Panc1 (cell line): ENCODE results near the gene LYRM1. TPM values are rescaled to one million over a fixed set of nuclear protein-coding genes. Genes with fewer than 3 reads are reported as not detected.
"Not testable (repeated sequence)": the region's sequence is repeated elsewhere in the genome, so short reads cannot be mapped to it uniquely, and the experiment has no call there.

Experiments used
- ATAC-seq: fragments of 200-7000 bp; cut with Tn5 transposase; 2 replicates; pipeline ENCODE4 v1.9.1; 2020; ENCODE audit warnings: mild to moderate bottlenecking, moderate library complexity
- BruUV-seq: library from RNA; stranded (reverse); fragments of 400-500 nt; replicated peaks from 2 replicates; lab custom pipeline; 2021; lab: Mats Ljungman, UMichigan
- CTCF ChIA-PET: fragments of 300-600 bp; sonication (Branson Sonifier 250); formaldehyde crosslinking; loops from one replicate; lab custom pipeline; 2022; ENCODE audit warnings: antibody characterized with exemption; lab: Charles Lee
- POLR2A ChIA-PET: fragments of 300-600 bp; sonication (Branson Sonifier 250); formaldehyde crosslinking; loops from one replicate; lab custom pipeline; 2022; ENCODE audit warnings: antibody characterized with exemption; lab: Charles Lee
- DNase-seq: peaks from one replicate; pipeline ENCODE4 v3.0.0-alpha.2; 2010; ENCODE audit warnings: low read depth, low spot score
- H3K27ac ChIP-seq: 2 replicates; pipeline ENCODE4 v1.5.1; 2011; ENCODE audit warnings: mild to moderate bottlenecking, low read length, inconsistent platforms
- H3K27me3 ChIP-seq: fragments of 200-500 bp; sonication (Bioruptor generic); 2 replicates; pipeline ENCODE4 v1.6.0; 2014; ENCODE audit warnings: low read length, inconsistent platforms; ENCODE audit not compliant: control insufficient read depth, insufficient read depth
- H3K36me3 ChIP-seq: fragments of 200-500 bp; sonication (Bioruptor generic); 2 replicates; pipeline ENCODE4 v1.5.1; 2014; ENCODE audit warnings: inconsistent platforms, mild to moderate bottlenecking, low read length, moderate library complexity; ENCODE audit not compliant: control insufficient read depth, insufficient read depth
- H3K4me1 ChIP-seq: 2 replicates; pipeline ENCODE4 v1.5.1; 2011; ENCODE audit warnings: inconsistent platforms, mild to moderate bottlenecking, low read length, moderate library complexity; ENCODE audit not compliant: control insufficient read depth, insufficient read depth
- H3K4me3 ChIP-seq, 2 experiments: 2 replicates each; pipeline ENCODE4 v1.5.1; 2011 to 2012; ENCODE audit warnings: low read depth in 2 of 2, low read length in 2 of 2, mild to moderate bottlenecking in 2 of 2, inconsistent platforms in 1 of 2, moderate library complexity in 1 of 2
- H3K9me3 ChIP-seq: fragments of 200-500 bp; sonication (Bioruptor generic); 2 replicates; pipeline ENCODE4 v1.5.1; 2014; ENCODE audit warnings: low read depth, mild to moderate bottlenecking, inconsistent platforms, low read length, moderate library complexity; ENCODE audit not compliant: control insufficient read depth, insufficient read depth
- POLR2AphosphoS5 ChIP-seq: IDR thresholded peaks from 2 replicates; pipeline ENCODE4 v1.6.1; 2012; ENCODE audit warnings: mild to moderate bottlenecking, low read depth, low read length, moderate library complexity
- SIN3A ChIP-seq: IDR thresholded peaks from 2 replicates; pipeline ENCODE4 v1.6.1; 2012; ENCODE audit warnings: low read depth, mild to moderate bottlenecking, low read length, moderate library complexity, borderline replicate concordance; ENCODE audit not compliant: insufficient read depth
- TCF7L2 ChIP-seq: IDR thresholded peaks from 2 replicates; pipeline ENCODE4 v1.6.1; 2011; ENCODE audit warnings: mild to moderate bottlenecking, low read depth, low read length, inconsistent platforms
- in situ Hi-C: cut with HindIII; loops from 2 replicates; pipeline ENCODE4 v1.10.0; 2016; ENCODE audit warnings: low sequenced_read_pairs, low pct_unique_long_range_greater_than_20kb
- intact Hi-C: fragments of 100-400 bp; cut with micrococcal nuclease; formaldehyde crosslinking; loops from one replicate; pipeline ENCODE4 v1.10.0; 2022; ENCODE audit not compliant: unreplicated experiment
- total RNA-seq: library from RNA; stranded (reverse); gene quantifications from one replicate; pipeline ENCODE4 v1.2.1, GENCODE V29; 2021; ENCODE audit not compliant: unreplicated experiment
- TF ChIP-seq, protein P1 (sequence below), 2 experiments: IDR thresholded peaks; 2 replicates each; pipeline ENCODE4 v1.6.1; 2011 to 2012; ENCODE audit warnings: low read depth in 2 of 2, control low read depth in 1 of 2, low read length in 1 of 2, mild to moderate bottlenecking in 1 of 2, moderate library complexity in 1 of 2; ENCODE audit not compliant: insufficient read depth in 1 of 2
- TF ChIP-seq, protein P2 (sequence below): fragments of 450-650 bp; IDR thresholded peaks from 2 replicates; pipeline ENCODE4 v1.5.1; 2017; ENCODE audit warnings: mild to moderate bottlenecking

LYRM1 gene
- total RNA-seq, 1 experiment from 2014 or later, result 30.7 TPM

DNA sequence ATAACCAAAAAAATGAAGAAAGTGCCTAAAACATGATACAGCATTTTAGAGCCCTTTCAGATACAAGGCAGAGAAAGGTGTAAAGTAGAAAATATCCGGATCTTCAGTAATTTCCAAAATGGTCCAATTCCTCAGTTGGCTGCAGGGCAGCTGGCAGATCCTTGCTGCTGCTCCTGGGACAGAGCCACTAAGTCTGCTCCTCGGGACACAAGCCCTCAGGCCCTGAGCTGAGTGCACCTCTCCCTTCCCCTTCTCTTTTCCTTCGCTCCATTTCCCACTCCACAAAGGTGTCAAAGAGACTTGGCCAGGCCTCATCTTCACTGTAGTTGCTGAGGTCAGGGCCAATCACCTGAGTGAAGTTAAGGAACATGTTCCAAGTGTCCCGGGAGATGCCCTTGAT, 40.9 kb upstream of the LYRM1 start:
- no peaks in the 10 kb centered on the region for H3K9me3 ChIP-seq
- no peaks in the 10 kb centered on the region for H3K36me3 ChIP-seq
- in situ Hi-C loops (no loop called here), intact Hi-C loops (no loop called here)
- H3K27me3 ChIP-seq, result no peaks in the 10 kb centered on the region
- TF ChIP-seq, protein P1, sequence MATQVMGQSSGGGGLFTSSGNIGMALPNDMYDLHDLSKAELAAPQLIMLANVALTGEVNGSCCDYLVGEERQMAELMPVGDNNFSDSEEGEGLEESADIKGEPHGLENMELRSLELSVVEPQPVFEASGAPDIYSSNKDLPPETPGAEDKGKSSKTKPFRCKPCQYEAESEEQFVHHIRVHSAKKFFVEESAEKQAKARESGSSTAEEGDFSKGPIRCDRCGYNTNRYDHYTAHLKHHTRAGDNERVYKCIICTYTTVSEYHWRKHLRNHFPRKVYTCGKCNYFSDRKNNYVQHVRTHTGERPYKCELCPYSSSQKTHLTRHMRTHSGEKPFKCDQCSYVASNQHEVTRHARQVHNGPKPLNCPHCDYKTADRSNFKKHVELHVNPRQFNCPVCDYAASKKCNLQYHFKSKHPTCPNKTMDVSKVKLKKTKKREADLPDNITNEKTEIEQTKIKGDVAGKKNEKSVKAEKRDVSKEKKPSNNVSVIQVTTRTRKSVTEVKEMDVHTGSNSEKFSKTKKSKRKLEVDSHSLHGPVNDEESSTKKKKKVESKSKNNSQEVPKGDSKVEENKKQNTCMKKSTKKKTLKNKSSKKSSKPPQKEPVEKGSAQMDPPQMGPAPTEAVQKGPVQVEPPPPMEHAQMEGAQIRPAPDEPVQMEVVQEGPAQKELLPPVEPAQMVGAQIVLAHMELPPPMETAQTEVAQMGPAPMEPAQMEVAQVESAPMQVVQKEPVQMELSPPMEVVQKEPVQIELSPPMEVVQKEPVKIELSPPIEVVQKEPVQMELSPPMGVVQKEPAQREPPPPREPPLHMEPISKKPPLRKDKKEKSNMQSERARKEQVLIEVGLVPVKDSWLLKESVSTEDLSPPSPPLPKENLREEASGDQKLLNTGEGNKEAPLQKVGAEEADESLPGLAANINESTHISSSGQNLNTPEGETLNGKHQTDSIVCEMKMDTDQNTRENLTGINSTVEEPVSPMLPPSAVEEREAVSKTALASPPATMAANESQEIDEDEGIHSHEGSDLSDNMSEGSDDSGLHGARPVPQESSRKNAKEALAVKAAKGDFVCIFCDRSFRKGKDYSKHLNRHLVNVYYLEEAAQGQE (IDR thresholded peaks at IDR 0.05; ENCODE audit: insufficient read depth in 1 of 2, low read depth in 2 of 2, low read length in 1 of 2), result no peak
- TF ChIP-seq SIN3A (no peak), POLR2AphosphoS5 (no peak), TCF7L2 (no peak)
- TF ChIP-seq, protein P2, sequence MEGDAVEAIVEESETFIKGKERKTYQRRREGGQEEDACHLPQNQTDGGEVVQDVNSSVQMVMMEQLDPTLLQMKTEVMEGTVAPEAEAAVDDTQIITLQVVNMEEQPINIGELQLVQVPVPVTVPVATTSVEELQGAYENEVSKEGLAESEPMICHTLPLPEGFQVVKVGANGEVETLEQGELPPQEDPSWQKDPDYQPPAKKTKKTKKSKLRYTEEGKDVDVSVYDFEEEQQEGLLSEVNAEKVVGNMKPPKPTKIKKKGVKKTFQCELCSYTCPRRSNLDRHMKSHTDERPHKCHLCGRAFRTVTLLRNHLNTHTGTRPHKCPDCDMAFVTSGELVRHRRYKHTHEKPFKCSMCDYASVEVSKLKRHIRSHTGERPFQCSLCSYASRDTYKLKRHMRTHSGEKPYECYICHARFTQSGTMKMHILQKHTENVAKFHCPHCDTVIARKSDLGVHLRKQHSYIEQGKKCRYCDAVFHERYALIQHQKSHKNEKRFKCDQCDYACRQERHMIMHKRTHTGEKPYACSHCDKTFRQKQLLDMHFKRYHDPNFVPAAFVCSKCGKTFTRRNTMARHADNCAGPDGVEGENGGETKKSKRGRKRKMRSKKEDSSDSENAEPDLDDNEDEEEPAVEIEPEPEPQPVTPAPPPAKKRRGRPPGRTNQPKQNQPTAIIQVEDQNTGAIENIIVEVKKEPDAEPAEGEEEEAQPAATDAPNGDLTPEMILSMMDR, result no peak
- CTCF ChIA-PET, result no interaction called here
- H3K27ac ChIP-seq, result no peak overlapping the region
- DNase-seq, result no peak
- H3K4me3 ChIP-seq, result no peak overlapping the region
- H3K4me1 ChIP-seq, result no peaks in the 10 kb centered on the region
- POLR2A ChIA-PET, result no interaction called here
- BruUV-seq, result no TSS peak
- no peak for ATAC-seq

DNA sequence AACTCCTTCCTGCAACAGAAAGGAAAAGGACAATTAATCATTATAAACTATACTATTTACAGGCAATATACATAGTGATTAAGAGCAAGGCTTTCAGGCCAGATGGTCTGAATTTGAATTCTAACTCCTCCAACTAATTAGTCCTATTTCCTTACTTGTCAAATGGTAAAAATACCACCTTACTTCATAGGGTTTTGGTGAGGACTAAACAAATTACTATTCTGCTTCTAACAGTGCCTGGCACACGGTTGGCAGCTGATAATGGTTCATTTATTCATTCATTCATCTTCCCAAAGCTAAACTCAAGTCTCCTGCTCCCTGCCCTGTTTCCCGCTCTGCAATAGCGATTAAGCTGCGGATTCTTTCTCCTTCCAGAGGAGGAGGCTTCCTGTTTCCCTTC, 40.2 kb upstream of the LYRM1 start:
- intact Hi-C loops (no loop called here), in situ Hi-C loops (no loop called here)
- Histone ChIP-seq H3K36me3 (no peaks in the 10 kb centered on the region), H3K27me3 (no peaks in the 10 kb centered on the region), H3K4me3 (no peak overlapping the region), H3K4me1 (no peaks in the 10 kb centered on the region), H3K27ac (no peak overlapping the region), H3K9me3 (no peaks in the 10 kb centered on the region)
- TF ChIP-seq SIN3A (no peak), POLR2AphosphoS5 (no peak), TCF7L2 (no peak)
- TF ChIP-seq, protein P1 (IDR thresholded peaks at IDR 0.05; ENCODE audit: insufficient read depth in 1 of 2, low read depth in 2 of 2, low read length in 1 of 2), result no peak
- TF ChIP-seq, protein P2, result no peak
- ChIA-PET CTCF (no interaction called here), POLR2A (no interaction called here)
- BruUV-seq, result no TSS peak
- ATAC-seq, result no peak
- DNase-seq, result no peak

DNA sequence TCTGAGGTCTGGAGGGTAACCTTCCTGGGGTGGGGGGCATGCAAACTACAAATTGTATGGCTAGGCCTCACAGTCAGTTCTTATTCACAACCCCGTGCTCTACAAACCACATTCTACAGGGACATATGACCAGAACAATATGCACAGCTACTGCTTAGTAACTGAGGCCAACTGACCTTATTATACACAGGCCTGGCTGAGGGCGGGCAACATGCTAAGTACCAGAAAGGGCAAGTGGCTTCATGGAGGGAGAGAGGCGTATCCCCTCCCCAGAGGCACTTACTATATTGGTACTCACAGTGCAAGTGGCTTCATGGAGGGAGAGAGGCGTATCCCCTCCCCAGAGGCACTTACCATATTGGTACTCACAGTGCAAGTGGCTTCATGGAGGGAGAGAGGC, 39.6 kb upstream of the LYRM1 start:
- H3K36me3 ChIP-seq, BruUV-seq, DNase-seq, H3K4me1 ChIP-seq, H3K27ac ChIP-seq, in situ Hi-C loops, POLR2A ChIA-PET, H3K4me3 ChIP-seq, intact Hi-C loops, H3K9me3 ChIP-seq, H3K27me3 ChIP-seq, CTCF ChIA-PET, ATAC-seq: not testable (repeated sequence)
